MM.1S (cell line): ENCODE measurements around the gene ARL6IP5.

Source experiments
- DNase-seq: peaks from one replicate; pipeline ENCODE4 v3.0.0-alpha.2; 2015
- H2AFZ ChIP-seq: fragments of 300-600 bp; sonication (generic); 2 replicates; pipeline ENCODE4 v1.6.0; 2016; ENCODE audit warnings: antibody characterized with exemption, low read length
- H3F3A ChIP-seq: fragments of 300-600 bp; sonication (generic); 2 replicates; pipeline ENCODE4 v1.6.1; 2016; ENCODE audit warnings: mild to moderate bottlenecking, antibody characterized with exemption, low read length, moderate library complexity, mixed read lengths; ENCODE audit not compliant: insufficient read depth
- H3K27ac ChIP-seq: fragments of 300-600 bp; sonication (generic); 2 replicates; pipeline ENCODE4 v1.5.1; 2016; ENCODE audit warnings: mild to moderate bottlenecking, low read length
- H3K27me3 ChIP-seq: fragments of 300-600 bp; sonication (generic); replicated peaks from 2 replicates; pipeline ENCODE4 v1.6.0; 2016; ENCODE audit warnings: low read length; ENCODE audit not compliant: insufficient read depth
- H3K36me3 ChIP-seq: fragments of 300-600 bp; sonication (generic); replicated peaks from 2 replicates; pipeline ENCODE4 v1.6.1; 2016; ENCODE audit warnings: mild to moderate bottlenecking, low read length, mixed read lengths; ENCODE audit not compliant: insufficient read depth
- H3K4me1 ChIP-seq: fragments of 300-600 bp; sonication (generic); 2 replicates; pipeline ENCODE4 v1.6.1; 2016; ENCODE audit warnings: low read length, mixed read lengths
- H3K4me2 ChIP-seq: fragments of 300-600 bp; sonication (generic); 2 replicates; pipeline ENCODE4 v1.6.0; 2016; ENCODE audit warnings: low read depth, low read length
- H3K4me3 ChIP-seq: fragments of 300-600 bp; sonication (generic); 2 replicates; pipeline ENCODE4 v1.5.1; 2016; ENCODE audit warnings: low read length, mixed read lengths
- H3K79me2 ChIP-seq: fragments of 300-600 bp; sonication (generic); 2 replicates; pipeline ENCODE4 v1.6.1; 2016; ENCODE audit warnings: mixed run types, low read length, mixed read lengths
- H3K9ac ChIP-seq: fragments of 300-600 bp; sonication (generic); 2 replicates; pipeline ENCODE4 v1.6.1; 2016; ENCODE audit warnings: low read length, mixed read lengths
- H3K9me2 ChIP-seq: fragments of 300-600 bp; sonication (generic); replicated peaks from 2 replicates; pipeline ENCODE4 v1.6.1; 2016; ENCODE audit warnings: mild to moderate bottlenecking, low read length, mixed read lengths; ENCODE audit not compliant: insufficient read depth
- H3K9me3 ChIP-seq: fragments of 300-600 bp; sonication (generic); replicated peaks from 2 replicates; pipeline ENCODE4 v1.6.1; 2016; ENCODE audit warnings: mild to moderate bottlenecking, low read length, mixed read lengths; ENCODE audit not compliant: insufficient read depth
- H4K20me1 ChIP-seq: fragments of 300-600 bp; sonication (generic); 2 replicates; pipeline ENCODE4 v1.6.1; 2016; ENCODE audit warnings: mild to moderate bottlenecking, low read length, moderate library complexity, mixed read lengths; ENCODE audit not compliant: insufficient read depth
- EZH2 ChIP-seq: fragments of 300-600 bp; sonication (generic); optimal IDR thresholded peaks from 2 replicates; pipeline ENCODE3; 2017; ENCODE audit warnings: low read depth, mild to moderate bottlenecking, antibody characterized with exemption, low read length, mixed read lengths
- EZH2phosphoT487 ChIP-seq: fragments of 300-600 bp; sonication (generic); IDR thresholded peaks from 2 replicates; pipeline ENCODE4 v1.6.1; 2018; ENCODE audit warnings: antibody characterized with exemption, low read length
- TF ChIP-seq, protein P1 (sequence below): fragments of 300-600 bp; sonication (generic); IDR thresholded peaks from 2 replicates; pipeline ENCODE4 v1.5.1; 2016; ENCODE audit warnings: antibody characterized with exemption, low read length, mixed read lengths

Gene ARL6IP5

DNA sequence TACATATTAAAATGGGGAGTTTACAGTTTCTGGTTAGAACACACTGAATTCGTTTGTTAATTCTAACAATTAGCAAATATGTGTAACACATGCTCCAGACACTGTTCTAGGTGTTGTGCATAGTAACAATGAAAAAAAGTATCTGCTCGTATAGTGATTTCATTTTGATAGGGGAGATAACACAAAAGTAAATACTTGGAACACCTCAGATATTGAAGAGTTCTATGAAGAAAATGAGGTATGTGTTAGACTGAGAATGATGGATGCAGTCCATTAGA is 25.9 kb upstream of the ARL6IP5 start:
- TF ChIP-seq EZH2 = no peak
- H3K79me2 ChIP-seq = no peaks in the 10 kb centered on the region
- 0 out of 2 replicates have a peak, but pooled peaks cover 5% of the 10 kb centered on the region for H3F3A ChIP-seq
- no peak for DNase-seq
- no peaks in the 10 kb centered on the region for H3K9me2 ChIP-seq
- no peaks in the 10 kb centered on the region for H3K9me3 ChIP-seq
- H3K36me3 ChIP-seq = peaks cover 15% of the 10 kb centered on the region
- H4K20me1 ChIP-seq = no peaks in the 10 kb centered on the region
- H3K4me3 ChIP-seq = no peak overlapping the region
- H3K27ac ChIP-seq = no peak overlapping the region
- no peak overlapping the region for H3K4me2 ChIP-seq
- H3K4me1 ChIP-seq = no peaks in the 10 kb centered on the region
- no peaks in the 10 kb centered on the region for H3K27me3 ChIP-seq
- H3K9ac ChIP-seq = no peak overlapping the region
- no peak overlapping the region for H2AFZ ChIP-seq

GRCh38 chr3:69059688-69060087 is 25.0 kb upstream of the ARL6IP5 start:
- H2AFZ ChIP-seq = no peak overlapping the region
- H3K27ac ChIP-seq = no peak overlapping the region
- no peaks in the 10 kb centered on the region for H3K79me2 ChIP-seq
- H3K4me1 ChIP-seq = no peaks in the 10 kb centered on the region
- no peaks in the 10 kb centered on the region for H3K9me3 ChIP-seq
- 0 out of 2 replicates have a peak, but pooled peaks cover 5% of the 10 kb centered on the region for H3F3A ChIP-seq
- H3K4me2 ChIP-seq = no peak overlapping the region
- no peaks in the 10 kb centered on the region for H3K9me2 ChIP-seq
- H4K20me1 ChIP-seq = no peaks in the 10 kb centered on the region
- TF ChIP-seq EZH2 = no peak
- no peak for TF ChIP-seq EZH2phosphoT487
- TF ChIP-seq, protein P1, sequence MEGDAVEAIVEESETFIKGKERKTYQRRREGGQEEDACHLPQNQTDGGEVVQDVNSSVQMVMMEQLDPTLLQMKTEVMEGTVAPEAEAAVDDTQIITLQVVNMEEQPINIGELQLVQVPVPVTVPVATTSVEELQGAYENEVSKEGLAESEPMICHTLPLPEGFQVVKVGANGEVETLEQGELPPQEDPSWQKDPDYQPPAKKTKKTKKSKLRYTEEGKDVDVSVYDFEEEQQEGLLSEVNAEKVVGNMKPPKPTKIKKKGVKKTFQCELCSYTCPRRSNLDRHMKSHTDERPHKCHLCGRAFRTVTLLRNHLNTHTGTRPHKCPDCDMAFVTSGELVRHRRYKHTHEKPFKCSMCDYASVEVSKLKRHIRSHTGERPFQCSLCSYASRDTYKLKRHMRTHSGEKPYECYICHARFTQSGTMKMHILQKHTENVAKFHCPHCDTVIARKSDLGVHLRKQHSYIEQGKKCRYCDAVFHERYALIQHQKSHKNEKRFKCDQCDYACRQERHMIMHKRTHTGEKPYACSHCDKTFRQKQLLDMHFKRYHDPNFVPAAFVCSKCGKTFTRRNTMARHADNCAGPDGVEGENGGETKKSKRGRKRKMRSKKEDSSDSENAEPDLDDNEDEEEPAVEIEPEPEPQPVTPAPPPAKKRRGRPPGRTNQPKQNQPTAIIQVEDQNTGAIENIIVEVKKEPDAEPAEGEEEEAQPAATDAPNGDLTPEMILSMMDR = no peak
- no peaks in the 10 kb centered on the region for H3K27me3 ChIP-seq
- no peak for DNase-seq
- peaks cover 12% of the 10 kb centered on the region for H3K36me3 ChIP-seq
- H3K4me3 ChIP-seq = no peak overlapping the region
- H3K9ac ChIP-seq = no peak overlapping the region

GRCh38 chr3:69063636-69064035 is 21.1 kb upstream of the ARL6IP5 start:
- no peaks in the 10 kb centered on the region for H3K4me1 ChIP-seq
- H3F3A ChIP-seq = no peaks in the 10 kb centered on the region
- no peaks in the 10 kb centered on the region for H3K9me3 ChIP-seq
- H3K4me2 ChIP-seq = no peak overlapping the region
- H2AFZ ChIP-seq = no peak overlapping the region
- no peaks in the 10 kb centered on the region for H3K9me2 ChIP-seq
- H3K79me2 ChIP-seq = peaks cover 3% of the 10 kb centered on the region; the same call in 1 of the 2 replicates
- H3K4me3 ChIP-seq = no peak overlapping the region
- H4K20me1 ChIP-seq = no peaks in the 10 kb centered on the region
- TF ChIP-seq, protein P1 = no peak
- TF ChIP-seq EZH2 = no peak
- TF ChIP-seq EZH2phosphoT487 = no peak
- no peak overlapping the region for H3K27ac ChIP-seq
- peaks cover 6% of the 10 kb centered on the region for H3K36me3 ChIP-seq
- no peaks in the 10 kb centered on the region for H3K27me3 ChIP-seq
- H3K9ac ChIP-seq = no peak overlapping the region
- DNase-seq = no peak

DNA sequence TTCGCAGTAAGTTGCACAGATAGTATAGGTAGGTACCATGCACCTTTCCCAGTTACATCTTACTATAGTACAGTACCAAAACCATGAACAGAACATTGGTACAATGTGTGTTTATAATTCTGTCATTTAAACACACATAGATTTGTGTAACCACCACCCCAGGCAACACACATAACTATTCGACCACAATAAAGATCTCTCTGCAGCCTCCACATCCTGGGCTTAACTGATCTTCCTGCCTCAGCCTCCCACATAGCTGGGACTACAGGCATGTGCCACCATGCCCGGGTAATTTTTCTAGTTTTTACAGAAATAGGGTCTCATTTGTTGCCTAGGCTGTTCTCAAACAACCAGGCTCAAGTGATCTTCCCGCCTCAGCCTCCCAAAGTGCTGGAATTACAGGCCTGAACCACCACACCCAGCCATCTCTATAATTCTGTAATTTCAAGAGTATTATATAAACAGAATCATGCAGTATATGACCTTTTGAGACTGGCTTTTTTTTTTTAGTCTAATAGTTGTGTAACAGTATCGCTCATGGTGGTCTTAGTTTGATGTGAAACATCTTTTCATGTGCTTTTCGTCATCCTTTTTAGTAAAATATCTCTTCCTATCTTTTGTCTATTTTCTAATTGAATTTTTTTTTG is 19.3 kb upstream of the ARL6IP5 start:
- peaks cover 11% of the 10 kb centered on the region for H3K79me2 ChIP-seq
- no peak overlapping the region for H3K27ac ChIP-seq
- TF ChIP-seq, protein P1 = no peak
- TF ChIP-seq EZH2phosphoT487 (no peak), EZH2 (no peak)

More for the DNA sequence above, 19.3 kb upstream of the ARL6IP5 start:
- DNase-seq = no peak
- no peaks in the 10 kb centered on the region for H3K9me2 ChIP-seq
- H3K36me3 ChIP-seq = peaks cover 2% of the 10 kb centered on the region; the same call in 1 of the 2 replicates
- H3F3A ChIP-seq = no peaks in the 10 kb centered on the region
- no peak overlapping the region for H3K4me2 ChIP-seq
- no peak overlapping the region for H2AFZ ChIP-seq
- no peak overlapping the region for H3K9ac ChIP-seq
- H4K20me1 ChIP-seq = no peaks in the 10 kb centered on the region
- no peak overlapping the region for H3K4me3 ChIP-seq
- H3K27me3 ChIP-seq = no peaks in the 10 kb centered on the region
- H3K9me3 ChIP-seq = no peaks in the 10 kb centered on the region
- no peaks in the 10 kb centered on the region for H3K4me1 ChIP-seq
